Measurements from ENCODE around the gene IL24. TPM values are rescaled to one million over a fixed set of nuclear protein-coding genes. Genes with fewer than 3 reads are reported as not detected.
"Not testable (repeated sequence)": the region's sequence is repeated elsewhere in the genome, so short reads cannot be mapped to it uniquely, and the experiment has no call there.

Gene IL24, protein sequence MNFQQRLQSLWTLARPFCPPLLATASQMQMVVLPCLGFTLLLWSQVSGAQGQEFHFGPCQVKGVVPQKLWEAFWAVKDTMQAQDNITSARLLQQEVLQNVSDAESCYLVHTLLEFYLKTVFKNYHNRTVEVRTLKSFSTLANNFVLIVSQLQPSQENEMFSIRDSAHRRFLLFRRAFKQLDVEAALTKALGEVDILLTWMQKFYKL
- total RNA-seq: under 0.01 TPM

- FAIRE-seq (no peak), DNase-seq (ENCODE audit: low spot score in 2 of 2) (no peak)
Observed at GRCh38 chr1:206897175-206897574, at the start of gene IL24. Gene IL24, plus strand, starts transcription at chr1:206897443. Its CDS starts 390 bp downstream, at chr1:206897833.

DNA sequence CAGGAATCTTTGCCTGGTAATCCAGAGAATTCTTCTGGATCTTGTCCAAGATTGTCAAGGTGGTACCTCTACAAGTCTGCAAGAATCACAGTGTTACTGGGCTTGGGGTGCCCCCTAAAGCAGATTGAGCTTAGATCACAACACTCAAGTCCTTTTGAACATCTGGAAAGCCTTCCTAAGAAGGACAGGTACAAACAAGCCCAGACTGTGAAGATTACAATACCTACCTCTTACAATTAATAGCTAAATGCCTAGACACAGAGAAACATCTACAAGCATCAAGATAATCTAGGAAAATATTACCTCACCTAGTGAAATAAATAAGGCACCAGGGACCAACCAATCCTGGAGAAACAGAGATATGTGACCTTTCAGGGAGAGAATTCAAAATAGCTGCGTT lies 49.3 kb upstream of the IL24 start:
- FAIRE-seq (no peak), DNase-seq (ENCODE audit: low spot score in 2 of 2) (no peak)

- no peak for FAIRE-seq
- no peak for DNase-seq (ENCODE audit: low spot score in 2 of 2)
Observed at GRCh38 chr1:206850401-206850800, 46.8 kb upstream of the IL24 start.

GRCh38 chr1:206851341-206852010 lies 45.8 kb upstream of the IL24 start:
- no peak for FAIRE-seq

GRCh38 chr1:206852662-206853061 lies 44.6 kb upstream of the IL24 start:
- DNase-seq (ENCODE audit: low spot score in 2 of 2); FAIRE-seq: not testable (repeated sequence)

More at GRCh38 chr1:206851341-206852010, 45.8 kb upstream of the IL24 start:
- no peak for DNase-seq (ENCODE audit: low spot score in 2 of 2)

- FAIRE-seq; DNase-seq (ENCODE audit: low spot score in 2 of 2): not testable (repeated sequence)
Observed at GRCh38 chr1:206853696-206854095, 43.5 kb upstream of the IL24 start.

- FAIRE-seq (no peak), DNase-seq (ENCODE audit: low spot score in 2 of 2) (no peak)
Observed at GRCh38 chr1:206854401-206855129, 42.7 kb upstream of the IL24 start.

DNA sequence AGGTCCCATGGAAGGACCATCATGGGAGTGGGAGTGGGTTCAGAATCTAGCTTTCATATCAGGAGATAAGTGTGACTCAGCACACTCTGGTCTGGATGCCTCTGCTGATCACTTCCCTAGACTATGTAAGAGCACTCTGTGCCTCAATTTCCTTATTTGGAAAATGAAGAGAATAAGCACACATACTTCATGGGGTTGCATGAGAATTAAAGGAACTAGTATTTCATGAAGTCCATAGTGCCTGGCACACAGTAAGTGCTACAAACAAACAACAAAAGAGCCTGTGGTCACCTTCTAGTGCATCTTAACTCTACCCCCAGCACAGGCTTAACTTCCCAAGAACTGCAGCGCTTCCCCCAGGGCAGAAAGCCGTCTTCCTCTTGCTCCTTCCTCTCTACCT lies 41.4 kb upstream of the IL24 start:
- DNase-seq (ENCODE audit: low spot score in 2 of 2): no peak
- FAIRE-seq: no peak

DNA sequence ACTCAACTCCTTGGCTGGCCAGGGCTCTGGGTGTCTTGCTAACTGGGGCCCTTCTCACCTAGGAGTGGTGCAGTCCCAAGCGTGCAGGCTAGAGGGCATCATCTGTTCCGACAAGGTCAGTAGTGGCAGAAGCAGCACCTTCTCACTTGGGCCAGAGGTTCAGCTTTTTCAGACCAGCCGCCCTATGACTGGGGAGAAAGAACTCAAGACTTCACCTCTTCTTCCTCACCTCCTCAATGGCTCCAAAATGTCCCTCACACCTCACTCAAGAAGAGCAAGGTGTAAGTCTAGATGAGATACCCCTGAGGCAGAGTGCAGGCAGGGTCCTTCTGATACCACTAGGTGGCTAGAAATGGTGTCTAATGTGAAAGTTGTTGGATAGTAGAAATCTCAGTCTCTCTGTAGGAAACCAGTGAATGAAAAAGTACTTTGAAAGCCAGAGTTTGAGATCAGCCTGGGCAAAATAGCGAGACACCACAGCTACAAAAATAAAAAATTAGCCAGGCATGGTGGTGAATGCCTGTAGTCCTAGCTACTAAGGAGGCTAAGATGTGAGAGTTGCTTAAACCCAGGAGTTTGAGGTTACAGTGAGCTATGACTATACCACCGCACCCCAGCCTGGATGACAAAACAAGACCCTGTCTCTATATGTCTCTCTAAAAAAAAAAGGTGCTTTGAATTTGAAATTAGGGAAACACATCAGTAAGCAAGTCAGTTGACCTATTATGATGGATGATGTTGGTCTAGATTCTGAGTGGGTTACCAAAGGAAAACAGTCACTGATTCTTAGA lies 40.4 kb upstream of the IL24 start:
- FAIRE-seq (no peak), DNase-seq (ENCODE audit: low spot score in 2 of 2) (no peak)

GRCh38 chr1:206859082-206859521 lies 38.1 kb upstream of the IL24 start:
- DNase-seq (ENCODE audit: low spot score in 2 of 2) (no peak), FAIRE-seq (no peak)

GRCh38 chr1:206860165-206860564 lies 37.1 kb upstream of the IL24 start:
- DNase-seq (ENCODE audit: low spot score in 2 of 2): no peak
- no peak for FAIRE-seq

DNA sequence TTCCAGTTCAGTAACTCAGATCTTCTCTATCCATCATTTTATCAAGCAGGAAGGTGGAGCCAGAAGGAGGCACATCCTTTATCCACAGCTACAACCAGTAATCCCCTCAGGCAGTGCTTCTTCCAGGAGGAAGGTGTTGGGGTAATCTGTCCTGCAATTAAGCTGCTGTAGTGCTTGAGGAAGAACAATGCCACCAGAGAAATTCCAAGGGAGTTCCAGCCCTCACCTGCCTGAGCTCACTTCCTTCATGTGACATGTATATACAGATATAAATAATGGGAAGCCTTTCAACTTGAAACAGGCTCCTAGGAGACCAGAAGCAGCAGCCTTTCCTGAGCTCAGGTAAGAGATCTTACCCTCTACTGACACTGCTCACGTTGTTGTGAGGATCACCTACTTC lies 34.0 kb upstream of the IL24 start:
- DNase-seq (ENCODE audit: low spot score in 2 of 2) (no peak), FAIRE-seq (no peak)

GRCh38 chr1:206864939-206865671 lies 32.1 kb upstream of the IL24 start, which contains the start of gene IL20:
Gene IL20, plus strand, starts transcription at chr1:206865623. Its CDS starts 230 bp downstream, at chr1:206865853.
- FAIRE-seq: no peak
- no peak for DNase-seq (ENCODE audit: low spot score in 2 of 2)

DNA sequence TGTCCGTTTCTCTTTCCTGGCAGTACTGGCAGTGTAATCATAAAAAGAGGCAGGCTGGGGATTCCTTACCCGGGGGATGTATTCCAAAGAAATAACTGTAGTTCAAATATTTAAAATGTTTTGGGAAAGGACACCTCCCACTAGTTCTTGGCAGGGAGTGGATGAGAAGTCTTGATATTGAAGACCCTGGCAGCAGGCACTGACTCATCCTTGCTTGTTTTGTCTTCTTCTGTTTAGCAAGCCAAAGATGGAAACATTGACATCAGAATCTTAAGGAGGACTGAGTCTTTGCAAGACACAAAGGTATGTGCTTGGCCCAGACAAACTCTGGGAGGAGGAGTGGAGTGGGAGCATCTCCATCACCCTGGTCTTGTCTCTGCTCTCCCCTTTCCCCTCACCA lies 31.2 kb upstream of the IL24 start:
- no peak for FAIRE-seq
- no peak for DNase-seq (ENCODE audit: low spot score in 2 of 2)

DNA sequence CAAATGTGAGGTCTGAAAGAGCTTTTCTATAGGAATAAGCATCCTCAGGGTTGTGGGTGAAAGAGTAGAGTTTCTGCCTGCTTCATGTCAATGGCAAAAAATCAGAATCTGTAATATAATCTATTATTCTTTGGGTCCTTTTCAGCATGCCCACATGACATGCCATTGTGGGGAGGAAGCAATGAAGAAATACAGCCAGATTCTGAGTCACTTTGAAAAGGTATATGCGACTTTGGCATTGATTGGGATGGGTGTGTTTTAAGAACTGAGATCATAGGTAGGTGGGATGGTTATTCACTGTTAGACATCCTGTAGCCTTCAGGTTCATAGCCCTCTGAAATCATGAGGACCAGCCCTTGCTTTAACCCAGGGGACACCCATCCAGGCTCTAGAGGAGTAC lies 30.0 kb upstream of the IL24 start:
- DNase-seq (ENCODE audit: low spot score in 2 of 2) (no peak), FAIRE-seq (no peak)

DNA sequence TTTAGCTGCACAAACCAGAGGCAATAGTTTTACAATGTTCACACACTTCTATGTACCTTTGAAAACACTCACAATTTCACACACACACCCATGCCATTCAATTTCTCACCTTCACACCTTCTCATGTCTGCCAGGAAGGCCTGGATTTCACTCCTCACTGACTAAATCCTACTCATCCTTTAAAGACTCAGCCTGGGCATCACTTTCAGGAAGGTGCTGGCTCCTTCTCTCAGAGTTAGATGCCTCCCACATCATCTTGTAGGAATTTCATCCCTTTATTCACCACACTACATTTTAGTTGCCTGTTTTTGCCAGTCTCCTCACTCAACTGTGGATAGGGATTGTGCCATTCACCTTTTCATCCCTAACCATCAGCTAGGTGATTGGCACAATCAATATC lies 29.5 kb upstream of the IL24 start:
- FAIRE-seq (no peak), DNase-seq (ENCODE audit: low spot score in 2 of 2) (no peak)

DNA sequence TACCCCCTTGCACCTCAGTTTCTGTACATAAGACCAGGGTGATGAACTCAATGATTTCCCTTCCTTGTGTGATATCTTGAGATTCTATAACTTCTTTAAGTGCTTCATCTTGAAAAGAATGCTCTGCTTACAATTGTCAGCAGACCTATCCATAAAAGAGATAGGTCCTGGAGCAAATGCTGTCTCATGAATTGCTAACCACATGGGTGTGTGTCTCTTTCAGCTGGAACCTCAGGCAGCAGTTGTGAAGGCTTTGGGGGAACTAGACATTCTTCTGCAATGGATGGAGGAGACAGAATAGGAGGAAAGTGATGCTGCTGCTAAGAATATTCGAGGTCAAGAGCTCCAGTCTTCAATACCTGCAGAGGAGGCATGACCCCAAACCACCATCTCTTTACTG lies 29.0 kb upstream of the IL24 start:
- no peak for FAIRE-seq

GRCh38 chr1:206872139-206872538 lies 25.1 kb upstream of the IL24 start:
- DNase-seq (ENCODE audit: low spot score in 2 of 2): no peak
- no peak for FAIRE-seq

More for the DNA sequence above, 29.0 kb upstream of the IL24 start:
- DNase-seq (ENCODE audit: low spot score in 2 of 2): no peak

GRCh38 chr1:206873603-206874188 lies 23.5 kb upstream of the IL24 start:
- DNase-seq (ENCODE audit: low spot score in 2 of 2) (no peak), FAIRE-seq (no peak)
